ENCODE measurements around the gene DUSP22.

DNA sequence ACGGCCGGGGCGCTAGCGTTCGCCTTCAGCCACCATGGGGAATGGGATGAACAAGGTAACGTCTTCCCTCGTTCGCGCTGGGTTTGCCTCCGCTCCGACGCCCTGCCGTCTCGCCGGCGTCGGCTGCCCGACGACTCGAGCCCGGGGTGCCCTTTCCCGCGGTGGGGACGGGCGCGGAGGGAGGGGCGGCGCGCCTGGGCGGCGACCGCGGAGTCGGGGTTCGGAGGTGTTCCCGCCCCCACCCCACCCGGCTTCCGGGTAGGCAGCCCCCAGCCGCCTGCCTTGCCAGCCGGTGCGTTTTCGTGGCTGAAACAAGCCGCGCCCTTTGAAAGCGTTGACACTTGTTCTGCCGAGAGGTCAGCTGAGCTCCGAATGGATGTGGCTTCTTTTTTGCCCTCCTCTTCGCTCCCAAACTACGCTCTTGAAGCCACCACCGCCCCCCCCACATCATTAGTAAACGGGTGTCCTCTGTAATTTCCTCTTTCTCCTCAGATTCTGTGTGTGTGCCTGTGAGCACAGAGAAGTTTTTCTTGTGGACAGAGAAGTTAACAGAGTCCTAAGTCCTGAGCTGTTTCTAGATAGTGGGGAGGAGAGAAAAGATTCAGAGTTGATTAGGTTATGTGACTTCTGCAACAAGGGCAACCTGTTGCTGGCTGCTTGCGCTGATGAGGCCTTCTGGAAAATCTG is 362 bp downstream of the DUSP22 start:
- TF ChIP-seq, protein P1, sequence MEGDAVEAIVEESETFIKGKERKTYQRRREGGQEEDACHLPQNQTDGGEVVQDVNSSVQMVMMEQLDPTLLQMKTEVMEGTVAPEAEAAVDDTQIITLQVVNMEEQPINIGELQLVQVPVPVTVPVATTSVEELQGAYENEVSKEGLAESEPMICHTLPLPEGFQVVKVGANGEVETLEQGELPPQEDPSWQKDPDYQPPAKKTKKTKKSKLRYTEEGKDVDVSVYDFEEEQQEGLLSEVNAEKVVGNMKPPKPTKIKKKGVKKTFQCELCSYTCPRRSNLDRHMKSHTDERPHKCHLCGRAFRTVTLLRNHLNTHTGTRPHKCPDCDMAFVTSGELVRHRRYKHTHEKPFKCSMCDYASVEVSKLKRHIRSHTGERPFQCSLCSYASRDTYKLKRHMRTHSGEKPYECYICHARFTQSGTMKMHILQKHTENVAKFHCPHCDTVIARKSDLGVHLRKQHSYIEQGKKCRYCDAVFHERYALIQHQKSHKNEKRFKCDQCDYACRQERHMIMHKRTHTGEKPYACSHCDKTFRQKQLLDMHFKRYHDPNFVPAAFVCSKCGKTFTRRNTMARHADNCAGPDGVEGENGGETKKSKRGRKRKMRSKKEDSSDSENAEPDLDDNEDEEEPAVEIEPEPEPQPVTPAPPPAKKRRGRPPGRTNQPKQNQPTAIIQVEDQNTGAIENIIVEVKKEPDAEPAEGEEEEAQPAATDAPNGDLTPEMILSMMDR (IDR thresholded peaks at IDR 0.05): no peak
- TF ChIP-seq EP300 (IDR thresholded peaks at IDR 0.05; ENCODE audit: low read depth): no peak
